ENCODE measurements around the gene ACVR1B.

The ACVR1B gene

GRCh38 chr12:52043386-52044212 is 92.1 kb downstream of the ACVR1B start:
- H3K9ac ChIP-seq (ENCODE audit: low read length) = no peak overlapping the region
- no peak overlapping the region for H2AFZ ChIP-seq (ENCODE audit: low read length)

GRCh38 chr12:52044292-52044983 is 92.9 kb downstream of the ACVR1B start:
- DNase-seq = peak; percentile 0
- Histone ChIP-seq H3K4me3 (ENCODE audit: low read length) (no peak overlapping the region), H2AFZ (ENCODE audit: low read length) (no peak overlapping the region), H3K9me2 (replicated peaks; ENCODE audit: insufficient read depth, low read length) (no peaks in the 10 kb centered on the region), H3K9ac (ENCODE audit: low read length) (no peak overlapping the region), H3K79me2 (ENCODE audit: low read length) (no peaks in the 10 kb centered on the region), H3K4me2 (ENCODE audit: low read depth, low read length) (no peak overlapping the region), H3K36me3 (replicated peaks; ENCODE audit: insufficient read depth, low read length) (no peaks in the 10 kb centered on the region), H4K20me1 (ENCODE audit: insufficient read depth, low read length) (no peaks in the 10 kb centered on the region), H3K9me3 (replicated peaks; ENCODE audit: insufficient read depth, low read length) (no peaks in the 10 kb centered on the region), H3K27me3 (replicated peaks; ENCODE audit: insufficient read depth, low read length) (no peaks in the 10 kb centered on the region), H3F3A (ENCODE audit: insufficient read depth, low read length) (no peaks in the 10 kb centered on the region; the same call in 1 of the 2 replicates), H3K27ac (ENCODE audit: low read length) (no peak overlapping the region), H3K4me1 (ENCODE audit: low read length) (no peaks in the 10 kb centered on the region)
- no peak for TF ChIP-seq EZH2phosphoT487 (IDR thresholded peaks at IDR 0.05; ENCODE audit: low read length)
- TF ChIP-seq CTCF (IDR thresholded peaks at IDR 0.05; ENCODE audit: low read length) = no peak
- no peak for TF ChIP-seq EZH2 (optimal IDR thresholded peaks at IDR 0.05; ENCODE audit: low read depth, low read length)

More at GRCh38 chr12:52043386-52044212, 92.1 kb downstream of the ACVR1B start:
- H3K4me2 ChIP-seq (ENCODE audit: low read depth, low read length) = no peak overlapping the region
- no peak overlapping the region for H3K4me3 ChIP-seq (ENCODE audit: low read length)
- no peaks in the 10 kb centered on the region for H3F3A ChIP-seq (ENCODE audit: insufficient read depth, low read length)
- H3K36me3 ChIP-seq (replicated peaks; ENCODE audit: insufficient read depth, low read length) = no peaks in the 10 kb centered on the region
- no peak for TF ChIP-seq EZH2phosphoT487 (IDR thresholded peaks at IDR 0.05; ENCODE audit: low read length)
- TF ChIP-seq EZH2 (optimal IDR thresholded peaks at IDR 0.05; ENCODE audit: low read depth, low read length) = no peak
- TF ChIP-seq CTCF (IDR thresholded peaks at IDR 0.05; ENCODE audit: low read length) = no peak
- no peak overlapping the region for H3K27ac ChIP-seq (ENCODE audit: low read length)
- DNase-seq = no peak
- H4K20me1 ChIP-seq (ENCODE audit: insufficient read depth, low read length) = no peaks in the 10 kb centered on the region
- H3K9me2 ChIP-seq (replicated peaks; ENCODE audit: insufficient read depth, low read length) = no peaks in the 10 kb centered on the region
- no peaks in the 10 kb centered on the region for H3K79me2 ChIP-seq (ENCODE audit: low read length)
- no peaks in the 10 kb centered on the region for H3K9me3 ChIP-seq (replicated peaks; ENCODE audit: insufficient read depth, low read length)
- H3K4me1 ChIP-seq (ENCODE audit: low read length) = no peaks in the 10 kb centered on the region
- H3K27me3 ChIP-seq (replicated peaks; ENCODE audit: insufficient read depth, low read length) = no peaks in the 10 kb centered on the region

GRCh38 chr12:52045794-52046199 is 94.3 kb downstream of the ACVR1B start:
- H3F3A ChIP-seq (ENCODE audit: insufficient read depth, low read length) = peaks cover 8% of the 10 kb centered on the region; the same call in 1 of the 2 replicates
- no peak overlapping the region for H2AFZ ChIP-seq (ENCODE audit: low read length)
- H3K4me2 ChIP-seq (ENCODE audit: low read depth, low read length) = no peak overlapping the region
- no peaks in the 10 kb centered on the region for H3K36me3 ChIP-seq (replicated peaks; ENCODE audit: insufficient read depth, low read length)
- no peaks in the 10 kb centered on the region for H4K20me1 ChIP-seq (ENCODE audit: insufficient read depth, low read length)
- no peak for DNase-seq
- no peak overlapping the region for H3K4me3 ChIP-seq (ENCODE audit: low read length)
- no peaks in the 10 kb centered on the region for H3K27me3 ChIP-seq (replicated peaks; ENCODE audit: insufficient read depth, low read length)
- H3K9ac ChIP-seq (ENCODE audit: low read length) = no peak overlapping the region
- no peaks in the 10 kb centered on the region for H3K9me3 ChIP-seq (replicated peaks; ENCODE audit: insufficient read depth, low read length)
- H3K4me1 ChIP-seq (ENCODE audit: low read length) = peaks cover 11% of the 10 kb centered on the region
- no peaks in the 10 kb centered on the region for H3K79me2 ChIP-seq (ENCODE audit: low read length)
- TF ChIP-seq EZH2 (optimal IDR thresholded peaks at IDR 0.05; ENCODE audit: low read depth, low read length) (no peak), CTCF (IDR thresholded peaks at IDR 0.05; ENCODE audit: low read length) (no peak), EZH2phosphoT487 (IDR thresholded peaks at IDR 0.05; ENCODE audit: low read length) (no peak)
- no peak overlapping the region for H3K27ac ChIP-seq (ENCODE audit: low read length)
- no peaks in the 10 kb centered on the region for H3K9me2 ChIP-seq (replicated peaks; ENCODE audit: insufficient read depth, low read length)

Measured in MM.1S (cell line).